K562 (cell line): ENCODE data around the gene HIVEP3. TPM values are rescaled to one million over a fixed set of nuclear protein-coding genes. Genes with fewer than 3 reads are reported as not detected.

Experiments used
- ATAC-seq: fragments of 200-7000 bp; cut with Tn5 transposase; 3 replicates; pipeline ENCODE4 v1.9.1; 2020; ENCODE audit warnings: moderate library complexity
- BruUV-seq: library from RNA; stranded (reverse); fragments of 400-500 nt; replicated peaks from 2 replicates; lab custom pipeline; 2021; lab: Mats Ljungman, UMichigan
- CTCF ChIA-PET: fragments of 300-600 bp; formaldehyde crosslinking; extraction: SDS; loops from one replicate; lab custom pipeline; 2021; ENCODE audit warnings: low intra/inter-chr PET ratio; lab: Yijun Ruan, JAX
- POLR2A ChIA-PET: fragments of 300-600, 350-650 bp; sonication (Branson Sonifier 250); formaldehyde crosslinking; extraction: SDS; loops from one replicate; lab custom pipeline; 2021; ENCODE audit warnings: antibody characterized with exemption, inconsistent platforms; lab: Yijun Ruan, JAX
- DNase-seq, 4 experiments: peaks; one replicate each; pipeline versions ENCODE4 v3.0.0 to v3.0.0-alpha.2; 2011 to 2018; ENCODE audit warnings: low spot score in 3 of 4, mixed read lengths in 3 of 4; ENCODE audit errors: extremely low read depth in 1 of 4
- FAIRE-seq: peaks from 2 replicates; lab custom pipeline; 2011; peaks lifted over from hg19 to GRCh38; lab: Jason Lieb, UNC
- H2AFZ ChIP-seq: 2 replicates; pipeline ENCODE4 v1.6.0; 2011; ENCODE audit warnings: low read depth, low read length, control low read depth, inconsistent platforms
- H3K27ac ChIP-seq: fragments of 200-600 bp; 3 replicates; pipeline ENCODE4 v1.8.0; 2011; ENCODE audit warnings: low read depth, mild to moderate bottlenecking, control low read depth, inconsistent platforms, low read length, moderate library complexity, mixed read lengths; ENCODE audit errors: extremely low read depth
- H3K27me3 ChIP-seq, 2 experiments: fragments of 300-600 bp in 1 of 2; 2 replicates in 1 of 2; 3 replicates in 1 of 2; pipeline versions ENCODE4 v1.6.0 to v1.8.0; 2011; ENCODE audit warnings: inconsistent platforms in 2 of 2, low read length in 2 of 2, mild to moderate bottlenecking in 1 of 2, mixed read lengths in 1 of 2, moderate library complexity in 1 of 2; ENCODE audit not compliant: control insufficient read depth in 2 of 2, insufficient read depth in 2 of 2
- H3K36me3 ChIP-seq: fragments of 300-600 bp; 3 replicates; pipeline ENCODE4 v1.8.0; 2011; ENCODE audit warnings: mild to moderate bottlenecking, low read length, inconsistent platforms; ENCODE audit not compliant: control insufficient read depth, insufficient read depth
- H3K4me1 ChIP-seq, 2 experiments: fragments of 200-600 bp in 1 of 2; replicated peaks in 1 of 2; 2 replicates in 1 of 2; 3 replicates in 1 of 2; pipeline versions ENCODE4 v1.5.1 to v1.8.0; 2011; ENCODE audit warnings: inconsistent platforms in 2 of 2, low read length in 2 of 2, mild to moderate bottlenecking in 1 of 2, mixed read lengths in 1 of 2, moderate library complexity in 1 of 2; ENCODE audit not compliant: control insufficient read depth in 2 of 2, insufficient read depth in 2 of 2
- H3K4me2 ChIP-seq: 2 replicates; pipeline ENCODE4 v1.6.1; 2011; ENCODE audit warnings: low read length, control low read depth, inconsistent platforms, mixed read lengths; ENCODE audit not compliant: insufficient read depth
- H3K4me3 ChIP-seq: fragments of 200-600 bp; sonication (generic), shearing (Covaris generic); 2 replicates; pipeline ENCODE4 v1.5.1; 2016; ENCODE audit warnings: control low read depth, inconsistent platforms
- H3K79me2 ChIP-seq: fragments of 200-600 bp; 3 replicates; pipeline ENCODE4 v1.8.0; 2011; ENCODE audit warnings: low read length, inconsistent platforms; ENCODE audit not compliant: control insufficient read depth, insufficient read depth
- H3K9ac ChIP-seq, 2 experiments: 2 replicates each; pipeline versions ENCODE4 v1.6.0 to v1.6.1; 2011; ENCODE audit warnings: low read depth in 2 of 2, low read length in 2 of 2, control low read depth in 1 of 2, inconsistent platforms in 1 of 2, mild to moderate bottlenecking in 1 of 2, mixed read lengths in 1 of 2; ENCODE audit not compliant: insufficient read depth in 1 of 2
- H3K9me1 ChIP-seq: one replicate; pipeline ENCODE4 v1.6.0; 2011; ENCODE audit warnings: inconsistent platforms, mild to moderate bottlenecking, low read length, moderate library complexity; ENCODE audit not compliant: control insufficient read depth, insufficient read depth
- H3K9me3 ChIP-seq: replicated peaks from 2 replicates; pipeline ENCODE4 v1.5.1; 2011; ENCODE audit warnings: low read depth, low read length, inconsistent platforms; ENCODE audit not compliant: control insufficient read depth, insufficient read depth
- H4K20me1 ChIP-seq: replicated peaks from 2 replicates; pipeline ENCODE4 v1.6.1; 2011; ENCODE audit warnings: low read length, inconsistent platforms, mixed read lengths; ENCODE audit not compliant: control insufficient read depth, insufficient read depth
- GABPB1 ChIP-seq: sonication (generic); formaldehyde crosslinking; IDR thresholded peaks from 2 replicates; pipeline ENCODE4 v1.8.0; 2022; ENCODE audit warnings: mild to moderate bottlenecking, missing genetic modification reagents
- IRF2 ChIP-seq: sonication (generic); formaldehyde crosslinking; IDR thresholded peaks from 2 replicates; pipeline ENCODE4 v1.8.1; 2022; ENCODE audit warnings: mild to moderate bottlenecking, missing genetic modification reagents
- SRSF1 ChIP-seq: fragments of 200-400 bp; formaldehyde crosslinking; IDR thresholded peaks from 2 replicates; pipeline ENCODE4 v1.6.1; 2017; ENCODE audit warnings: mild to moderate bottlenecking, low read depth, low read length, moderate library complexity
- STAT5B ChIP-seq: fragments of 250-450 bp; sonication (Bioruptor Pico); IDR thresholded peaks from 2 replicates; pipeline ENCODE4 v1.8.0; 2021; ENCODE audit warnings: mild to moderate bottlenecking, inconsistent platforms
- XRCC5 ChIP-seq: fragments of 200-400 bp; formaldehyde crosslinking; IDR thresholded peaks from 2 replicates; pipeline ENCODE4 v1.6.1; 2017; ENCODE audit warnings: low read depth, mild to moderate bottlenecking, low read length
- ZC3H4 ChIP-seq: sonication (generic); formaldehyde crosslinking; IDR thresholded peaks from 2 replicates; pipeline ENCODE4 v1.9.0; 2021; ENCODE audit warnings: missing genetic modification reagents, borderline replicate concordance
- ZC3H8 ChIP-seq: fragments of 450-650 bp; IDR thresholded peaks from 2 replicates; pipeline ENCODE4 v1.6.1; 2017
- ZEB2 ChIP-seq: fragments of 450-650 bp; IDR thresholded peaks from 2 replicates; pipeline ENCODE4 v1.6.1; 2016
- ZNF184 ChIP-seq: sonication (generic); formaldehyde crosslinking; IDR thresholded peaks from 2 replicates; pipeline ENCODE4 v1.5.0; 2020; ENCODE audit warnings: missing genetic modification reagents
- ZNF3 ChIP-seq: fragments of 250-450 bp; sonication (Bioruptor Pico); IDR thresholded peaks from 2 replicates; pipeline ENCODE4 v1.5.0; 2021; ENCODE audit warnings: mild to moderate bottlenecking, moderate library complexity
- ZNF766 ChIP-seq: fragments of 200-800 bp; sonication (Bioruptor generic); conservative IDR thresholded peaks from 2 replicates; pipeline ENCODE4 v1.6.1; 2016; ENCODE audit warnings: missing genetic modification characterization, missing compliant biosample characterization
- WGBS: fragments of 100-300 bp; shearing (Covaris generic); methylation state at CpG from one replicate; pipeline ENCODE4 v1.1.6; 2016; ENCODE audit warnings: low coverage, mixed read lengths; ENCODE audit not compliant: insufficient coverage; ENCODE audit errors: missing lambda C conversion rate; 5-methylcytosine and 5-hydroxymethylcytosine counted together
- in situ Hi-C: fragments of 300-500 bp; cut with MboI; formaldehyde crosslinking; loops from 4 replicates; pipeline ENCODE4 v1.15.0; 2018; ENCODE audit warnings: inconsistent platforms, mixed read lengths
- intact Hi-C: fragments of 100-400 bp; cut with micrococcal nuclease; formaldehyde crosslinking; loops from 2 replicates; pipeline ENCODE4 v1.14.2; 2022
- polyA plus RNA-seq, 8 experiments: library from polyadenylated mRNA; depleted of rRNA in 4 of 8; stranded (reverse) in 5 of 8; unstranded in 3 of 8; fragments of >200 nt; fragmentation: Nextera tagmentation in 2 of 8; fragmentation: Illumina TruSeq in 1 of 8; extraction: Ambion mirVana in 2 of 8; extraction: Trizol in 1 of 8; gene quantifications; 2 replicates each; pipeline versions ENCODE4 v1.2.1 to v1.2.3, GENCODE V29; 2011 to 2014; ENCODE audit warnings: inconsistent platforms in 1 of 8, missing spikeins in 1 of 8
- total RNA-seq, 7 experiments: library from RNA; depleted of rRNA in 6 of 7; stranded (reverse); fragments of >200 nt in 6 of 7; fragmentation: Illumina TruSeq in 2 of 7; extraction: Trizol in 2 of 7; gene quantifications; 2 replicates each; pipeline versions ENCODE4 v1.2.1 to v1.2.3, GENCODE V29; 2011 to 2021; ENCODE audit warnings: low replicate concordance in 1 of 7
- TF ChIP-seq, protein P1 (sequence below): fragments of 250-450 bp; sonication (Bioruptor Pico); IDR thresholded peaks from 2 replicates; pipeline ENCODE4 v1.8.0; 2021; ENCODE audit warnings: moderate library complexity, mild to moderate bottlenecking, inconsistent platforms
- TF ChIP-seq, protein P2 (sequence below): IDR thresholded peaks from 2 replicates; pipeline ENCODE4 v1.6.1; 2011; ENCODE audit not compliant: insufficient read length; ENCODE audit errors: extremely low read depth
- TF ChIP-seq, protein P3 (sequence below): sonication (generic); formaldehyde crosslinking; IDR thresholded peaks from 2 replicates; pipeline ENCODE4 v1.8.1; 2022; ENCODE audit warnings: missing genetic modification reagents
- TF ChIP-seq, protein P4 (sequence below), 2 experiments: fragments of 150-350 bp in 1 of 2; IDR thresholded peaks; 2 replicates each; pipeline ENCODE4 v1.6.1; 2012 to 2016; ENCODE audit warnings: low read depth in 2 of 2, low read length in 2 of 2, mild to moderate bottlenecking in 1 of 2, moderate library complexity in 1 of 2

Gene HIVEP3
- total and polyA plus RNA-seq, 9 of the 15 experiments (the other 6 are each of a cell fraction or from before 2014, with no cell fraction given) = 0.09 to 0.58 (median 0.34) TPM; not detected in 1

DNA sequence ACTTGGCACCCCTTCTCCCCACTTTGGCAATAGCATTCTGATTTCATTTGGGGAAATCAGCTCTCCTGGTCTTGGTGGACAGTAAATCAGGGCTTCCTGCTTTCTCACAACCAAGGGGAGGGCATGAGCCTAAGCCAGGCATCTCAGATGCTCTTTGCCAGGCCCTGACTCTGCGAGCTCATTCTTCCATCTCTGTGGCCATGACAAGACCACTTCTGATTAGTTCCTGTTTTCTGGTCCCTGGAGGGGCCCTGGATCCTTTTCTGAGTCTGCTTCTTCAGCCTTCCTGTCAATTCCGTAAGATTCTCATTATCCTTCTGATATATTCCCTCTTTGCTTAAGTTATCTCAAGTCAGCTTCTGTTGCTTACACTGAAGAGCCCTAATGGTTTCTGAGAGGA is 210.4 kb downstream of the HIVEP3 start (continued):
- TF ChIP-seq GABPB1 (CRISPR knock-in tag) (no peak), ZC3H8 (no peak), ZNF184 (CRISPR knock-in tag) (no peak), XRCC5 (no peak)

DNA sequence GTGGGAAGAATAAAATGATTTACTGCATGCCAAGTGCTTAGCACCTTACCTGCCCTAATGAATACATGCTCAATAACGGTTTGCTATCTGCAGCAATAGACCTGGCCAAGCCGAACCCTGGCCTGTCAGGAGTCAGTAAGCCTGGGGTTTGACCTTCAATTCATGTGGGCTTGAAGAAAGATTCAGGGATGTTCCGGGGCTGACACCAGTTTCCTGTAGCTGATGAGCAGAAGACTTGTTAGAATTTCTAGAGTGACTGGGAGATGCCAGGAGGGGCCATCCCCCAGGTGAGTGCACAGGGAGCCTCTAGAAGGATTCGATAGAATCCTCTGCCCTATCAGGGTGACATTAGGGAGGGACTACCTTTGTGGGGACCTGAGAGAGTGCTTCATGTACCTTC is 210.9 kb downstream of the HIVEP3 start:
- Histone ChIP-seq H4K20me1 (peaks cover 5% of the 10 kb centered on the region; the same call in 1 of the 2 replicates), H3K36me3 (no peaks in the 10 kb centered on the region), H3K9ac (no peak overlapping the region), H3K4me1 (no peaks in the 10 kb centered on the region), H3K9me1 (no peaks in the 10 kb centered on the region), H3K4me3 (no peak overlapping the region), H3K79me2 (no peaks in the 10 kb centered on the region), H3K27me3 (peaks cover 12 to 69% of the 10 kb centered on the region in 2 experiments; a peak in 3 of 5 replicates), H3K4me2 (no peak overlapping the region), H3K27ac (no peak overlapping the region), H2AFZ (no peak overlapping the region), H3K9me3 (no peaks in the 10 kb centered on the region)
- FAIRE-seq = no peak
- in situ Hi-C loops = no loop called here
- ChIA-PET CTCF (no interaction called here), POLR2A (interaction anchor here (0.7 to 0.9 kb wide), 2 partner anchors 13 to 233 kb away, joined by 3 to 5 read pairs; no protein-coding TSS in a partner anchor)
- WGBS = 0% methylated on average over 4 of the region's 4 CpGs
- BruUV-seq = no TSS peak
- no peak for ATAC-seq
- intact Hi-C loops = no loop called here
- no peak for DNase-seq
- TF ChIP-seq, protein P1, sequence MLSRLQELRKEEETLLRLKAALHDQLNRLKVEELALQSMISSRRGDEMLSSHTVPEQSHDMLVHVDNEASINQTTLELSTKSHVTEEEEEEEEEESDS (CRISPR knock-in tag) = no peak
- TF ChIP-seq SRSF1 (no peak), ZEB2 (no peak), ZC3H4 (CRISPR knock-in tag) (no peak), STAT5B (CRISPR knock-in tag) (no peak), IRF2 (no peak), ZNF3 (CRISPR knock-in tag) (no peak), ZNF766 (CRISPR knock-in tag) (no peak)
- TF ChIP-seq, protein P2, sequence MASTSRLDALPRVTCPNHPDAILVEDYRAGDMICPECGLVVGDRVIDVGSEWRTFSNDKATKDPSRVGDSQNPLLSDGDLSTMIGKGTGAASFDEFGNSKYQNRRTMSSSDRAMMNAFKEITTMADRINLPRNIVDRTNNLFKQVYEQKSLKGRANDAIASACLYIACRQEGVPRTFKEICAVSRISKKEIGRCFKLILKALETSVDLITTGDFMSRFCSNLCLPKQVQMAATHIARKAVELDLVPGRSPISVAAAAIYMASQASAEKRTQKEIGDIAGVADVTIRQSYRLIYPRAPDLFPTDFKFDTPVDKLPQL = no peak
- TF ChIP-seq, protein P3, sequence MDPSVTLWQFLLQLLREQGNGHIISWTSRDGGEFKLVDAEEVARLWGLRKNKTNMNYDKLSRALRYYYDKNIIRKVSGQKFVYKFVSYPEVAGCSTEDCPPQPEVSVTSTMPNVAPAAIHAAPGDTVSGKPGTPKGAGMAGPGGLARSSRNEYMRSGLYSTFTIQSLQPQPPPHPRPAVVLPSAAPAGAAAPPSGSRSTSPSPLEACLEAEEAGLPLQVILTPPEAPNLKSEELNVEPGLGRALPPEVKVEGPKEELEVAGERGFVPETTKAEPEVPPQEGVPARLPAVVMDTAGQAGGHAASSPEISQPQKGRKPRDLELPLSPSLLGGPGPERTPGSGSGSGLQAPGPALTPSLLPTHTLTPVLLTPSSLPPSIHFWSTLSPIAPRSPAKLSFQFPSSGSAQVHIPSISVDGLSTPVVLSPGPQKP (CRISPR knock-in tag) = no peak
- TF ChIP-seq, protein P4, sequence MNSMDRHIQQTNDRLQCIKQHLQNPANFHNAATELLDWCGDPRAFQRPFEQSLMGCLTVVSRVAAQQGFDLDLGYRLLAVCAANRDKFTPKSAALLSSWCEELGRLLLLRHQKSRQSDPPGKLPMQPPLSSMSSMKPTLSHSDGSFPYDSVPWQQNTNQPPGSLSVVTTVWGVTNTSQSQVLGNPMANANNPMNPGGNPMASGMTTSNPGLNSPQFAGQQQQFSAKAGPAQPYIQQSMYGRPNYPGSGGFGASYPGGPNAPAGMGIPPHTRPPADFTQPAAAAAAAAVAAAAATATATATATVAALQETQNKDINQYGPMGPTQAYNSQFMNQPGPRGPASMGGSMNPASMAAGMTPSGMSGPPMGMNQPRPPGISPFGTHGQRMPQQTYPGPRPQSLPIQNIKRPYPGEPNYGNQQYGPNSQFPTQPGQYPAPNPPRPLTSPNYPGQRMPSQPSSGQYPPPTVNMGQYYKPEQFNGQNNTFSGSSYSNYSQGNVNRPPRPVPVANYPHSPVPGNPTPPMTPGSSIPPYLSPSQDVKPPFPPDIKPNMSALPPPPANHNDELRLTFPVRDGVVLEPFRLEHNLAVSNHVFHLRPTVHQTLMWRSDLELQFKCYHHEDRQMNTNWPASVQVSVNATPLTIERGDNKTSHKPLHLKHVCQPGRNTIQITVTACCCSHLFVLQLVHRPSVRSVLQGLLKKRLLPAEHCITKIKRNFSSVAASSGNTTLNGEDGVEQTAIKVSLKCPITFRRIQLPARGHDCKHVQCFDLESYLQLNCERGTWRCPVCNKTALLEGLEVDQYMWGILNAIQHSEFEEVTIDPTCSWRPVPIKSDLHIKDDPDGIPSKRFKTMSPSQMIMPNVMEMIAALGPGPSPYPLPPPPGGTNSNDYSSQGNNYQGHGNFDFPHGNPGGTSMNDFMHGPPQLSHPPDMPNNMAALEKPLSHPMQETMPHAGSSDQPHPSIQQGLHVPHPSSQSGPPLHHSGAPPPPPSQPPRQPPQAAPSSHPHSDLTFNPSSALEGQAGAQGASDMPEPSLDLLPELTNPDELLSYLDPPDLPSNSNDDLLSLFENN (IDR thresholded peaks at IDR 0.05; ENCODE audit: low read depth in 2 of 2, low read length in 2 of 2) = no peak
